Measurements from ENCODE around the gene PTH1R.

GRCh38 chr3:46866720-46867549, 10.6 kb upstream of the PTH1R start:
- TF ChIP-seq CTCF (IDR thresholded peaks at IDR 0.05), result peak; percentile 93
- TF ChIP-seq ZFX (IDR thresholded peaks at IDR 0.05; ENCODE audit: borderline replicate concordance), result no peak

All from 22Rv1 (cell line).